CD4-positive, alpha-beta T cell treated with Interleukin-15 for 1 hour (primary cell): ENCODE results near the gene SIN3A.
A peak's percentile ranks its signal among the peaks of the same experiment; 100 is the strongest.

Experiments
- DNase-seq: peaks from one replicate; pipeline ENCODE4 v3.0.0-alpha.2; 2020

SIN3A gene

GRCh38 chr15:75369897-75370581, 81.5 kb downstream of the SIN3A start:
- no peak for DNase-seq

- no peak for DNase-seq
These were observed 82.7 kb downstream of the SIN3A start for GRCh38 chr15:75368689-75369239.

- peak; percentile 94 for DNase-seq
These were observed 83.4 kb downstream of the SIN3A start, which contains the start of gene MAN2C1 for GRCh38 chr15:75367913-75368688. Gene MAN2C1, minus strand, starts transcription at chr15:75368607. Its CDS starts 24 bp downstream, at chr15:75368583.

- DNase-seq, result no peak
These were observed 84.0 kb downstream of the SIN3A start for GRCh38 chr15:75367406-75367912.

GRCh38 chr15:75367006-75367405, 84.5 kb downstream of the SIN3A start:
- no peak for DNase-seq

GRCh38 chr15:75366163-75366562, 85.3 kb downstream of the SIN3A start:
- DNase-seq, result no peak

- no peak for DNase-seq
These were observed 86.6 kb downstream of the SIN3A start for GRCh38 chr15:75364881-75365280.

- no peak for DNase-seq
These were observed 87.7 kb downstream of the SIN3A start for GRCh38 chr15:75363786-75364185.

- DNase-seq, result no peak
These were observed 88.7 kb downstream of the SIN3A start for GRCh38 chr15:75362642-75363249.

GRCh38 chr15:75361989-75362641, 89.4 kb downstream of the SIN3A start:
- DNase-seq, result no peak

- DNase-seq, result no peak
These were observed 90.0 kb downstream of the SIN3A start for GRCh38 chr15:75361361-75361988.

GRCh38 chr15:75360856-75361255, 90.6 kb downstream of the SIN3A start:
- no peak for DNase-seq

GRCh38 chr15:75360391-75360790, 91.1 kb downstream of the SIN3A start:
- DNase-seq, result no peak

GRCh38 chr15:75359537-75360250, 91.8 kb downstream of the SIN3A start:
- DNase-seq, result no peak

GRCh38 chr15:75358771-75359536, 92.5 kb downstream of the SIN3A start:
- DNase-seq, result no peak

GRCh38 chr15:75357976-75358673, 93.4 kb downstream of the SIN3A start:
- DNase-seq, result no peak

GRCh38 chr15:75356517-75356916, 95.0 kb downstream of the SIN3A start:
- no peak for DNase-seq

GRCh38 chr15:75356006-75356405, 95.5 kb downstream of the SIN3A start:
- no peak for DNase-seq

- no peak for DNase-seq
These were observed 96.1 kb downstream of the SIN3A start for GRCh38 chr15:75355369-75355768.

GRCh38 chr15:75354454-75354853, 97.0 kb downstream of the SIN3A start:
- DNase-seq, result no peak
